Psoas muscle (tissue), 8 donors: ENCODE data around the gene PRSS37. TPM values are rescaled to one million over a fixed set of nuclear protein-coding genes. Genes with fewer than 3 reads are reported as not detected.

ENCODE experiments used
- ATAC-seq, 4 donors: fragments of 200-7000 bp; cut with Tn5 transposase; one replicate each; pipeline ENCODE4 v1.9.1; 2020; ENCODE audit warnings: moderate library complexity in 3 of 4, mild to moderate bottlenecking in 2 of 4
- DNase-seq, 2 donors: peaks; one replicate each; pipeline ENCODE4 v3.0.0-alpha.2; 2020
- H3K27ac ChIP-seq: fragments of 200-600 bp; one replicate; pipeline ENCODE4 v1.8.0; 2022
- H3K27me3 ChIP-seq, 3 donors: fragments of 200-600 bp in 1 of 3; one replicate each; pipeline versions ENCODE4 v1.6.1 to v1.8.0; 2013 to 2022; ENCODE audit warnings: low read length in 2 of 3, mild to moderate bottlenecking in 2 of 3, moderate library complexity in 1 of 3; ENCODE audit not compliant: insufficient read depth in 3 of 3
- H3K36me3 ChIP-seq, 2 donors: fragments of 200-600 bp in 1 of 2; one replicate each; pipeline versions ENCODE4 v1.6.1 to v1.8.0; 2013 to 2022; ENCODE audit warnings: low read depth in 1 of 2, mild to moderate bottlenecking in 1 of 2, moderate library complexity in 1 of 2; ENCODE audit not compliant: insufficient read depth in 1 of 2
- H3K4me1 ChIP-seq: fragments of 200-600 bp; one replicate; pipeline ENCODE4 v1.8.0; 2022
- H3K4me3 ChIP-seq: fragments of 200-600 bp; one replicate; pipeline ENCODE4 v1.8.0; 2022; ENCODE audit warnings: mild to moderate bottlenecking
- H3K9me3 ChIP-seq: fragments of 200-600 bp; one replicate; pipeline ENCODE4 v1.8.0; 2022
- WGBS, 3 donors: extraction: QIAGEN DNeasy Blood & Tissue Kit; methylation state at CpG; one replicate each; pipeline versions ENCODE4 v1.1.6 to v1.1.7; 2013; 5-methylcytosine and 5-hydroxymethylcytosine counted together
- intact Hi-C, 2 donors: fragments of 100-400 bp; cut with DNase I; formaldehyde crosslinking; loops; one replicate each; pipeline versions ENCODE4 v1.11.0 to v1.14.2; 2022
- long read RNA-seq, 2 donors: library from polyadenylated mRNA; unstranded; transcript quantifications; one replicate each; pipeline ENCODE4 v2.0.0, GENCODE V29; 2021
- polyA plus RNA-seq, 3 donors: library from polyadenylated mRNA; stranded (reverse); fragments of 200-250 nt; gene quantifications; one replicate each; pipeline ENCODE4 v1.2.3, GENCODE V29; 2013
- total RNA-seq, 4 donors: library from RNA; stranded (reverse); fragmentation: NEBNext Ultra II Directional in 2 of 4; extraction: Animal tissue kit (Norgen Biotek cat#: 25700) in 2 of 4; gene quantifications; one replicate each; pipeline versions ENCODE4 v1.2.1 to v1.2.4, GENCODE V29; 2021 to 2023
- TF ChIP-seq, protein P1 (sequence below): fragments of 200-600 bp; IDR thresholded peaks from one replicate; pipeline ENCODE4 v1.8.0; 2022; ENCODE audit warnings: antibody characterized with exemption
- donor health status: healthy with polysubstance abuse.
- donor health status: DM: no; HTN: no; CAD: no; lungs with moderate emphysema.
- donor health status: Bipolar disorder and iron deficiency.
- donor health status: healthy.
- donor health status: DM: yes; HTN: yes; CAD: no.
- donor health status: DM: no; HTN: no; CAD: no.
- donor health status: DM: no; HTN: no; CAD: no.
- donor health status: DM: yes; HTN: yes; CAD: no.

Gene PRSS37, protein sequence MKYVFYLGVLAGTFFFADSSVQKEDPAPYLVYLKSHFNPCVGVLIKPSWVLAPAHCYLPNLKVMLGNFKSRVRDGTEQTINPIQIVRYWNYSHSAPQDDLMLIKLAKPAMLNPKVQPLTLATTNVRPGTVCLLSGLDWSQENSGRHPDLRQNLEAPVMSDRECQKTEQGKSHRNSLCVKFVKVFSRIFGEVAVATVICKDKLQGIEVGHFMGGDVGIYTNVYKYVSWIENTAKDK
- not detected for total RNA-seq
- not detected for polyA plus RNA-seq
- long read RNA-seq, donor 1, result 0 reads
- long read RNA-seq, donor 2, result 0 reads

DNA sequence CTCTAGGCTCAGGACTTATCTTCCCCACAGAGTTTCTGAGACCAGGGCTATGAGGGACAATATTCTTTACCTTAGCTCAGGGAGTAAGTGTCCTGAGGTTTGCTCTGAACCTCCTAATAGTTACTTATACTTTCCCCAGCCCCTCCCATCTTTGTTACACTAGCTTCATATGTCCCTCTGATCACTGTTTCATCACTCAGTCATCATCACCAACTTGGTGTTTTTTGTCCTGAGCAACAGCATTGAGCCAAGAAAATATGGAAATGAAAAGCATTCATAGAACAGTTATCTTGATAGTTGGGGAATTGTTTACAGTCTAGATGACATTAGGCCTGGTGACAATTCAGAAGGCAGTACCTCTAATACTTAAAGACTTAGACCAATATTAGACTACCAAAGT lies at the start of gene PRSS37:
Gene PRSS37, minus strand, starts transcription at position 101 of the 400 bp plus-strand sequence. CDS start 436 bp downstream, outside the sequence.
- H3K36me3 ChIP-seq, result no peaks in the 10 kb centered on the region
- H3K27me3 ChIP-seq, result no peaks in the 10 kb centered on the region
- intact Hi-C loops, result no loop called here
- H3K4me3 ChIP-seq, result no peak within 1 kb of the TSS
- no peak for DNase-seq
- TF ChIP-seq, protein P1, sequence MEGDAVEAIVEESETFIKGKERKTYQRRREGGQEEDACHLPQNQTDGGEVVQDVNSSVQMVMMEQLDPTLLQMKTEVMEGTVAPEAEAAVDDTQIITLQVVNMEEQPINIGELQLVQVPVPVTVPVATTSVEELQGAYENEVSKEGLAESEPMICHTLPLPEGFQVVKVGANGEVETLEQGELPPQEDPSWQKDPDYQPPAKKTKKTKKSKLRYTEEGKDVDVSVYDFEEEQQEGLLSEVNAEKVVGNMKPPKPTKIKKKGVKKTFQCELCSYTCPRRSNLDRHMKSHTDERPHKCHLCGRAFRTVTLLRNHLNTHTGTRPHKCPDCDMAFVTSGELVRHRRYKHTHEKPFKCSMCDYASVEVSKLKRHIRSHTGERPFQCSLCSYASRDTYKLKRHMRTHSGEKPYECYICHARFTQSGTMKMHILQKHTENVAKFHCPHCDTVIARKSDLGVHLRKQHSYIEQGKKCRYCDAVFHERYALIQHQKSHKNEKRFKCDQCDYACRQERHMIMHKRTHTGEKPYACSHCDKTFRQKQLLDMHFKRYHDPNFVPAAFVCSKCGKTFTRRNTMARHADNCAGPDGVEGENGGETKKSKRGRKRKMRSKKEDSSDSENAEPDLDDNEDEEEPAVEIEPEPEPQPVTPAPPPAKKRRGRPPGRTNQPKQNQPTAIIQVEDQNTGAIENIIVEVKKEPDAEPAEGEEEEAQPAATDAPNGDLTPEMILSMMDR, result no peak
- no peaks in the 10 kb centered on the region for H3K9me3 ChIP-seq
- no peak for ATAC-seq
- no peak within 1 kb of the TSS for H3K27ac ChIP-seq
- H3K4me1 ChIP-seq, result no peaks in the 10 kb centered on the region

DNA sequence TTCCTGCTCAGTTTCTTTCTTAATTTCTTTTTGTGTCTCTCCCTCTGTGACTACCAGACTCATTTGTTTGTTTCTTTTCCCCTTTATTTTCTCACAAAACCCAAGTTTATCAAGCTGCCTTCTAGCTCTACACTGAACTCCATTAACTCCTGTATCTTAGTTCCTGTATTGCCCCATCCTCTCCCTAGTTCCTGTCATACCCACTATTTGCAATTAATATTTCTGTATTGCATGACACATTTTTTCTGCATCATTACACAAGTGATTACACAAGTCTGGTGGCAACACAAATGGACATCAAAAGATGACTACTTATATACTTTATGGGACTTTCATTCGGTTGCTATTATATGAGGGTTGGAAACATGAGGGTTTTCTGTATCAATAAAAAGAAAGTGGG lies 48.0 kb upstream of the PRSS37 start:
- no peak for ATAC-seq
- Histone ChIP-seq H3K36me3 (no peaks in the 10 kb centered on the region), H3K27me3 (no peaks in the 10 kb centered on the region), H3K4me3 (no peak overlapping the region), H3K4me1 (no peaks in the 10 kb centered on the region), H3K27ac (no peak overlapping the region), H3K9me3 (no peaks in the 10 kb centered on the region)
- intact Hi-C loops, result no loop called here
- DNase-seq, result no peak
- WGBS, 3 donors, result 90 to 96% (median 93%) methylated on average over 1 of the region's 1 CpG
- TF ChIP-seq, protein P1, result no peak

DNA sequence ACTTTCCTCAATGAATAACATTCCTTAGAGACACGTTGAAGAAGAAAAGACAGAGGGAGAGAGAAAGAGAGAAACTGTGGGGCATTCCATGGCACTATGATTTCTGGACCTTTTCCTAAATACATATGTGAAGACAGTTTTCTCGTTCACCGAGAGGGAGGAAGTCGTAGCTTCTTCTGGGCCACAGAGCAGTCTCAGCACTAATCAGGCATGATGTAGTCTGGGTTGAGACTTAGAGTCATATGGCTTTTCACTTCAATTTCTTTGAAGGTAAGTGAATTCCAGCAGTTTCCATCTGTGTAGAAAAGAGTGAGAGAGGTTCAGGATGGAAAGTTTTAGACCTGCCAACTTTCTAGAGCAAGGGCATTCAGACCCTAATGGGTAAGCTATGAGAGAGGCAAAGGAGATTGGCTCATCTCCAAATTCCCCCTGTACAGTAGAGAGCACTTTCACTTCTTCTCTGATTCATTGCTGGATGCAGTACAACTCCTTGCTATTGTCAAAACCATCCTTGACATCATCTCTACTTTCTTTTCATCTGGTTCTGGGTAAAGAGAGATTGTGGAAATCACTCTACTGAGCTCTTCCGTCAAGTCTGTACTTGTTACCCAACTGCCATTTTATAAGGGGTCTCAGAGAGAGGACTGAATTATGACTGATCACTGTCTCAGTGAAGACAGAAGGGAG lies 43.4 kb upstream of the PRSS37 start:
- H3K4me1 ChIP-seq, result no peaks in the 10 kb centered on the region
- no peaks in the 10 kb centered on the region for H3K9me3 ChIP-seq
- DNase-seq (no peak), ATAC-seq (no peak)
- no peaks in the 10 kb centered on the region for H3K36me3 ChIP-seq
- intact Hi-C loops, result no loop called here
- WGBS, 3 donors, result 80 to 87% (median 83%) methylated on average over 5 of the region's 5 CpGs
- H3K27ac ChIP-seq, result no peak overlapping the region
- TF ChIP-seq, protein P1, result no peak
- H3K4me3 ChIP-seq, result no peak overlapping the region
- H3K27me3 ChIP-seq, result no peaks in the 10 kb centered on the region

DNA sequence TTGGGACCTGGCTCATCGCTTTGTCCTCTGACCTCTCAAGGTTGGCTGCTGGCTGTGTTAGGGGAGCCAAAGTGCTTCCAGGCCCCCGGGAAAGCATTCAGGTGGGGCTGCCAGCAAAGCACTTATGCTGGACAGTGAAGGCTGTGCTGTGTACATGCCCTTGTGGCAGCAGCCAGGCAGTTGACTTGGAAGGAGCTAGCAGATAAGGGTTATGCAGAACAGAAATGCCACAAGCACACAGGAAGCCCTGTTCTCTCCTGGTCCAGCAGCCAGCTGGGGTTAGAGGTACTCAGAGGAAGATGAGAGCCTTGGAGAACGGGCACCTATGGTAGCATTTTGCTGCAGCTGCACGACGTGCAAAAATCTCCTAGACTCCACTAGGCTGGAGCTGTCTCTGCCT lies 39.7 kb upstream of the PRSS37 start:
- intact Hi-C loops, result no loop called here
- no peaks in the 10 kb centered on the region for H3K4me1 ChIP-seq
- H3K27me3 ChIP-seq, result no peaks in the 10 kb centered on the region
- H3K9me3 ChIP-seq, result no peaks in the 10 kb centered on the region
- H3K27ac ChIP-seq, result no peak overlapping the region
- no peak overlapping the region for H3K4me3 ChIP-seq
- no peaks in the 10 kb centered on the region for H3K36me3 ChIP-seq
- ATAC-seq (no peak), DNase-seq (no peak)
- TF ChIP-seq, protein P1, result no peak
- 69 to 74% (median 69%) methylated on average over 5 of the region's 5 CpGs for WGBS, 3 donors
